Measurements from ENCODE around the gene ADAMTSL1. TPM values are rescaled to one million over a fixed set of nuclear protein-coding genes. Genes with fewer than 3 reads are reported as not detected.

Gene ADAMTSL1
- total and polyA plus RNA-seq, 9 of the 15 experiments (the other 6 are each of a cell fraction or from before 2014, with no cell fraction given): 0.01 TPM; not detected in 8

- intact Hi-C loops (cut with micrococcal nuclease): no loop called here
- ChIA-PET POLR2A (no interaction called here), CTCF (ENCODE audit: low intra/inter-chr PET ratio) (no interaction called here)
- FAIRE-seq (no peak), ATAC-seq (no peak), DNase-seq (ENCODE audit: extremely low read depth in 1 of 4, low spot score in 3 of 4) (no peak)
- no peaks in the 10 kb centered on the region for H3K4me1 ChIP-seq (replicated peaks in 1 of 2; ENCODE audit: control insufficient read depth in 2 of 2, insufficient read depth in 2 of 2, low read length in 2 of 2)
- H4K20me1 ChIP-seq (replicated peaks; ENCODE audit: control insufficient read depth, insufficient read depth, low read length): no peaks in the 10 kb centered on the region
- no peak overlapping the region for H3K4me3 ChIP-seq
- H3K36me3 ChIP-seq (ENCODE audit: control insufficient read depth, insufficient read depth, low read length): no peaks in the 10 kb centered on the region
- H3K79me2 ChIP-seq (ENCODE audit: control insufficient read depth, insufficient read depth, low read length): no peaks in the 10 kb centered on the region
- in situ Hi-C loops (cut with MboI): no loop called here
- BruUV-seq (replicated peaks): no TSS peak
- no peaks in the 10 kb centered on the region for H3K27me3 ChIP-seq (ENCODE audit: control insufficient read depth in 2 of 2, insufficient read depth in 2 of 2, low read length in 2 of 2)
- H3K9me1 ChIP-seq (ENCODE audit: control insufficient read depth, insufficient read depth, low read length): no peaks in the 10 kb centered on the region
- no peak overlapping the region for H3K4me2 ChIP-seq (ENCODE audit: insufficient read depth, low read length)
- H2AFZ ChIP-seq (ENCODE audit: low read depth, low read length): no peak overlapping the region
- no peak overlapping the region for H3K9ac ChIP-seq (ENCODE audit: insufficient read depth in 1 of 2, low read depth in 2 of 2, low read length in 2 of 2)
- TF ChIP-seq RCOR1 (IDR thresholded peaks at IDR 0.05; ENCODE audit: borderline replicate concordance in 1 of 2, low read depth in 2 of 2, low read length in 2 of 2): no peak
- TF ChIP-seq E2F3 (CRISPR knock-in tag; IDR thresholded peaks at IDR 0.05): no peak
- no peak for TF ChIP-seq SRF (CRISPR knock-in tag; IDR thresholded peaks at IDR 0.05)
- TF ChIP-seq FOXK2 (conservative IDR thresholded peaks at IDR 0.05 in 1 of 2, IDR thresholded peaks at IDR 0.05 in 1 of 2; ENCODE audit: low read depth in 2 of 2): no peak
- TF ChIP-seq PKNOX1 (IDR thresholded peaks at IDR 0.05): no peak
- no peak for TF ChIP-seq SMAD3 (CRISPR knock-in tag; conservative IDR thresholded peaks at IDR 0.05)
- no peak for TF ChIP-seq HCFC1 (IDR thresholded peaks at IDR 0.05; ENCODE audit: low read depth, low read length)
- TF ChIP-seq ZMIZ1 (IDR thresholded peaks at IDR 0.05; ENCODE audit: low read depth in 2 of 2, low read length in 2 of 2): no peak
- no peak for TF ChIP-seq MEF2D (tag; conservative IDR thresholded peaks at IDR 0.05; ENCODE audit: low read depth)
- no peak for TF ChIP-seq SMAD1 (IDR thresholded peaks at IDR 0.05; ENCODE audit: low read depth, low read length, partially characterized antibody)
- TF ChIP-seq ELF2 (CRISPR knock-in tag; IDR thresholded peaks at IDR 0.05): no peak
- no peak overlapping the region for H3K27ac ChIP-seq (ENCODE audit: extremely low read depth, low read depth, low read length)
- H3K9me3 ChIP-seq (replicated peaks; ENCODE audit: control insufficient read depth, insufficient read depth, low read depth, low read length): no peaks in the 10 kb centered on the region
These were observed 18.7 kb downstream of the ADAMTSL1 start for GRCh38 chr9:18492612-18493011.

Measured in K562 (cell line).